GM23338 (cell line): Measurements from ENCODE around the gene RIPOR3. TPM values are rescaled to one million over a fixed set of nuclear protein-coding genes. Genes with fewer than 3 reads are reported as not detected.

Experiments
- ATAC-seq: fragments of 200-7000 bp; cut with Tn5 transposase; 3 replicates; pipeline ENCODE4 v1.9.1; 2020
- DNase-seq: peaks from one replicate; pipeline ENCODE4 v3.0.0-alpha.2; 2015; ENCODE audit warnings: low spot score
- H2AFZ ChIP-seq: fragments of 200-600 bp; sonication (generic); 2 replicates; pipeline ENCODE4 v1.8.0; 2016; ENCODE audit warnings: antibody characterized with exemption, mild to moderate bottlenecking, moderate library complexity
- H3F3A ChIP-seq: fragments of 200-600 bp; sonication (generic); replicated peaks from 2 replicates; pipeline ENCODE4 v1.8.0; 2017; ENCODE audit warnings: antibody characterized with exemption, mixed run types, low read depth
- H3K27ac ChIP-seq: fragments of 200-600 bp; sonication (generic); 2 replicates; pipeline ENCODE4 v1.6.1; 2016; ENCODE audit warnings: low read depth
- H3K27me3 ChIP-seq: fragments of 200-600 bp; sonication (generic); 2 replicates; pipeline ENCODE4 v1.8.0; 2016; ENCODE audit warnings: mild to moderate bottlenecking, mixed run types, moderate library complexity; ENCODE audit not compliant: insufficient read depth
- H3K36me3 ChIP-seq: fragments of 200-600 bp; sonication (generic); 2 replicates; pipeline ENCODE4 v1.8.0; 2016; ENCODE audit warnings: mild to moderate bottlenecking; ENCODE audit not compliant: insufficient read depth
- H3K4me1 ChIP-seq: fragments of 200-600 bp; sonication (generic); 2 replicates; pipeline ENCODE4 v1.8.0; 2016; ENCODE audit warnings: mild to moderate bottlenecking, moderate library complexity; ENCODE audit not compliant: insufficient read depth
- H3K4me2 ChIP-seq: fragments of 200-600 bp; sonication (generic); 2 replicates; pipeline ENCODE4 v1.7.1; 2017; ENCODE audit warnings: mixed run types
- H3K4me3 ChIP-seq: fragments of 200-600 bp; sonication (generic); 2 replicates; pipeline ENCODE4 v1.6.1; 2016; ENCODE audit warnings: mixed run types
- H3K79me2 ChIP-seq: fragments of 200-600 bp; sonication (generic); replicated peaks from 2 replicates; pipeline ENCODE4 v1.8.0; 2017; ENCODE audit warnings: mild to moderate bottlenecking; ENCODE audit not compliant: insufficient read depth
- H3K9me2 ChIP-seq: fragments of 200-600 bp; sonication (generic); 2 replicates; pipeline ENCODE4 v1.8.0; 2017; ENCODE audit not compliant: insufficient read depth
- H4K20me1 ChIP-seq: fragments of 200-600 bp; sonication (generic); replicated peaks from 2 replicates; pipeline ENCODE4 v1.8.0; 2017; ENCODE audit warnings: mild to moderate bottlenecking; ENCODE audit not compliant: insufficient read depth
- H3K27ac Mint-ChIP-seq: 2 replicates; pipeline ENCODE4 v1.8.0; 2020; ENCODE audit warnings: inconsistent platforms, mild to moderate bottlenecking, moderate library complexity, mixed read lengths
- H3K27me3 Mint-ChIP-seq: 3 replicates; pipeline ENCODE4 v1.8.0; 2022; ENCODE audit warnings: low read depth, mild to moderate bottlenecking, moderate library complexity, mixed read lengths, inconsistent platforms; ENCODE audit not compliant: insufficient read depth, poor library complexity
- H3K36me3 Mint-ChIP-seq: 3 replicates; pipeline ENCODE4 v1.8.0; 2021; ENCODE audit warnings: low read depth, mild to moderate bottlenecking, inconsistent platforms, moderate library complexity, mixed read lengths
- H3K4me1 Mint-ChIP-seq: 3 replicates; pipeline ENCODE4 v1.8.0; 2020; ENCODE audit warnings: mild to moderate bottlenecking, inconsistent platforms, mixed read lengths
- H3K4me3 Mint-ChIP-seq: 3 replicates; pipeline ENCODE4 v1.8.0; 2021; ENCODE audit warnings: moderate library complexity, mild to moderate bottlenecking, inconsistent platforms, mixed read lengths
- H3K9me3 Mint-ChIP-seq: 3 replicates; pipeline ENCODE4 v1.8.0; 2020; ENCODE audit warnings: moderate library complexity, mild to moderate bottlenecking, inconsistent platforms, mixed read lengths
- CREB1 ChIP-seq: fragments of 250-450 bp; sonication (Bioruptor Pico); IDR thresholded peaks from 2 replicates; pipeline ENCODE4 v1.5.0; 2020; ENCODE audit warnings: low read depth, mild to moderate bottlenecking, moderate library complexity
- CTCF ChIP-seq, 2 experiments: fragments of 200-600 bp in 1 of 2; sonication (generic) in 1 of 2; conservative IDR thresholded peaks; 2 replicates each; pipeline versions ENCODE4 v1.5.1 to v1.6.1; 2016 to 2017; ENCODE audit warnings: antibody characterized with exemption in 2 of 2, low read depth in 2 of 2, mild to moderate bottlenecking in 2 of 2, moderate library complexity in 1 of 2
- ETS1 ChIP-seq: IDR thresholded peaks from 2 replicates; pipeline ENCODE4 v1.6.1; 2016; ENCODE audit warnings: antibody characterized with exemption
- EZH2 ChIP-seq: fragments of 200-600 bp; sonication (generic); IDR thresholded peaks from one replicate; pipeline ENCODE4 v1.8.0; 2017; ENCODE audit warnings: antibody characterized with exemption, mild to moderate bottlenecking, low read depth; ENCODE audit not compliant: unreplicated experiment
- EZH2phosphoT487 ChIP-seq: fragments of 200-600 bp; sonication (generic); IDR thresholded peaks from one replicate; pipeline ENCODE4 v1.8.1; 2018; ENCODE audit warnings: antibody characterized with exemption; ENCODE audit not compliant: unreplicated experiment
- JUNB ChIP-seq: IDR thresholded peaks from one replicate; pipeline ENCODE4 v1.6.1; 2016; ENCODE audit warnings: antibody characterized with exemption; ENCODE audit not compliant: unreplicated experiment
- NANOG ChIP-seq: IDR thresholded peaks from 2 replicates; pipeline ENCODE4 v1.6.1; 2016; ENCODE audit warnings: antibody characterized with exemption, borderline replicate concordance
- POLR2AphosphoS5 ChIP-seq: IDR thresholded peaks from 2 replicates; pipeline ENCODE4 v1.6.1; 2016; ENCODE audit warnings: antibody characterized with exemption, low read depth
- REST ChIP-seq: IDR thresholded peaks from one replicate; pipeline ENCODE4 v1.6.1; 2018; ENCODE audit warnings: antibody characterized with exemption; ENCODE audit not compliant: unreplicated experiment
- STAT1 ChIP-seq: IDR thresholded peaks from one replicate; pipeline ENCODE4 v1.6.1; 2016; ENCODE audit warnings: antibody characterized with exemption; ENCODE audit not compliant: unreplicated experiment
- ZNF114 ChIP-seq: fragments of 250-450 bp; sonication (Bioruptor Pico); IDR thresholded peaks from 2 replicates; pipeline ENCODE4 v1.5.0; 2020; ENCODE audit warnings: mild to moderate bottlenecking, moderate library complexity
- ZNF331 ChIP-seq: fragments of 250-450 bp; sonication (Bioruptor Pico); IDR thresholded peaks from 2 replicates; pipeline ENCODE4 v1.5.0; 2020; ENCODE audit warnings: low read depth, mild to moderate bottlenecking, moderate library complexity
- ZNF462 ChIP-seq: fragments of 250-450 bp; sonication (Bioruptor Pico); IDR thresholded peaks from 2 replicates; pipeline ENCODE4 v1.5.0; 2020; ENCODE audit warnings: mild to moderate bottlenecking, moderate library complexity
- polyA plus RNA-seq: library from polyadenylated mRNA; unstranded; fragments of >200 nt; fragmentation: Nextera tagmentation; extraction: Ambion mirVana; gene quantifications from 2 replicates; pipeline ENCODE4 v1.2.1, GENCODE V29; 2016
- total RNA-seq: library from RNA; depleted of rRNA; stranded (reverse); fragments of >200 nt; shearing (Covaris generic); gene quantifications from 2 replicates; pipeline ENCODE4 v1.2.3, GENCODE V29; 2014

Gene RIPOR3
- total and polyA plus RNA-seq, 2 experiments from 2014 or later: 4.9 to 6.3 TPM

GRCh38 chr20:50688256-50688975, 2.9 kb downstream of the RIPOR3 start:
- Mint-ChIP-seq H3K4me1 (peaks cover 39% of the 10 kb centered on the region), H3K4me3 (no peak overlapping the region), H3K27ac (no peak overlapping the region), H3K27me3 (peaks cover 15% of the 10 kb centered on the region), H3K36me3 (no peaks in the 10 kb centered on the region; the same call in 2 of the 3 replicates), H3K9me3 (no peaks in the 10 kb centered on the region)
- no peak overlapping the region for H2AFZ ChIP-seq
- TF ChIP-seq NANOG (no peak), STAT1 (no peak), CTCF (conservative IDR thresholded peaks at IDR 0.05; ENCODE audit: low read depth in 2 of 2) (no peak), CREB1 (CRISPR knock-in tag) (no peak), POLR2AphosphoS5 (no peak), JUNB (no peak), REST (no peak), ZNF462 (CRISPR knock-in tag) (no peak), ETS1 (no peak), ZNF114 (CRISPR knock-in tag) (no peak), EZH2 (no peak), ZNF331 (CRISPR knock-in tag) (no peak), EZH2phosphoT487 (no peak)
- peaks cover 30% of the 10 kb centered on the region for H3K4me1 ChIP-seq
- H3K27me3 ChIP-seq: no peaks in the 10 kb centered on the region
- no peak overlapping the region for H3K27ac ChIP-seq
- H3K4me2 ChIP-seq: no peak overlapping the region
- ATAC-seq (no peak), DNase-seq (no peak)
- H4K20me1 ChIP-seq: no peaks in the 10 kb centered on the region
- no peaks in the 10 kb centered on the region for H3K9me2 ChIP-seq
- 0 out of 2 replicates have a peak, but pooled peaks cover 6% of the 10 kb centered on the region for H3F3A ChIP-seq
- no peaks in the 10 kb centered on the region for H3K79me2 ChIP-seq
- no peaks in the 10 kb centered on the region for H3K36me3 ChIP-seq
- no peak overlapping the region for H3K4me3 ChIP-seq
